ENCODE measurements around the gene TPO. TPM values are rescaled to one million over a fixed set of nuclear protein-coding genes. Genes with fewer than 3 reads are reported as not detected.
"Not testable (repeated sequence)": the region's sequence is repeated elsewhere in the genome, so short reads cannot be mapped to it uniquely, and the experiment has no call there.

TPO gene
- total RNA-seq, 1 donor from 2014 or later: not detected

DNA sequence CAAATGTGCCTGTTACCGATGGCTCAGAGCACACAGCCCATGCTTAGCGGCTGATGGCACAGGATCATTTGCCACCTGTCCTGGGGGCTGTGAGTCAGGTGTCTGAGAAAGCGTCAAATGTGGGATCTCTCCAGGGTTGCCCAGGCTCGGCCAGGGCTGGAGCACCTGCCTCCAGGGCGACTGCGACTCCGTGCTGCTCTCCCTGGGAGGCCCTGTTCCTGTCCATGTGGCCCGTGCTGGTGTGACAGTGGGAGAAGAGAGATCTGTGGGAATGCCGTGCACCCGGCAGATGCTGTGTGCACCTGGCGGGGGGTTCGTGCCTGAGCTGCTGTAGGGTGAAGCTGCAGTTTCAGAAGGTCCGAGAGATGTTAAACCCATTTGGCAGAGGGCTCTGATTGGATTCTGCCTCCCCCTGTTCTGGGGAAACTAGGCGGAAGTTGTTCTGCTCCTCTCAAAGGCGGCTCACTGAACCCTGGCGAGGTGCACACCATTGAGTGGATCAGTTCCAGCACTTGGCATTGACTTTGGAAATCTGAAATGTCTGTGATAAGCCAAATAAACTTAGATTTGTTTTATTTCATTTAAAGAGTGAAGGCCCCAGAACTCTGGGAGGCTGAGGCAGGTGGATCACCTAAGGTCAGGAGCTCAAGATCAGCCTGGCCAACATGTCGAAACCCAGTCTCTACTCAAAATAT lies 34.7 kb upstream of the TPO start:
- Mint-ChIP-seq H3K27me3 (no peaks in the 10 kb centered on the region), H3K27ac (no peak overlapping the region)
- CTCF ChIA-PET: no interaction called here

DNA sequence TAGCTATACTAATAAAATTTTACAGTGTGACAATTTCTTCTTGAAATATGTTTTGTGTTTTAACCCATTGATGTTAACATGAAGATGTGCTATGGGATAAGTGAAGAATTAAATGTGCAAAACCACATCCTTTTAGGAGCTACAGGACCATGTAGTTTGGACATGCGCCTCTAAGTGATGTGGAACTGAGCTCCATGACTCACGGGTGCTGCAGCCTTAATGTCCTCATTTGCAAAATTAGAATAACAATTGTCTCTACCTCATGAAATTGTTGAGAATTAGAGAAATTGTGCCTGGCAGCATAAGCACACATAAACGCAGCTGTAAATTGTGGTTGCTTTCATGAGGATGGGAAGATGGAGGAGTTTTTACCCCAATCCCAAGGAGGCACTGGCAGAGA lies 31.6 kb upstream of the TPO start:
- Mint-ChIP-seq H3K36me3 (ENCODE audit: low read depth) (no peaks in the 10 kb centered on the region), H3K4me3 (no peak overlapping the region), H3K27ac (no peak overlapping the region), H3K4me1 (no peaks in the 10 kb centered on the region), H3K9me3 (peaks cover 2% of the 10 kb centered on the region), H3K27me3 (no peaks in the 10 kb centered on the region)
- DNase-seq: no peak
- intact Hi-C loops (cut with micrococcal nuclease): no loop called here
- ATAC-seq (ENCODE audit: low read depth): no peak
- POLR2A ChIA-PET: no interaction called here
- TF ChIP-seq, protein P1, sequence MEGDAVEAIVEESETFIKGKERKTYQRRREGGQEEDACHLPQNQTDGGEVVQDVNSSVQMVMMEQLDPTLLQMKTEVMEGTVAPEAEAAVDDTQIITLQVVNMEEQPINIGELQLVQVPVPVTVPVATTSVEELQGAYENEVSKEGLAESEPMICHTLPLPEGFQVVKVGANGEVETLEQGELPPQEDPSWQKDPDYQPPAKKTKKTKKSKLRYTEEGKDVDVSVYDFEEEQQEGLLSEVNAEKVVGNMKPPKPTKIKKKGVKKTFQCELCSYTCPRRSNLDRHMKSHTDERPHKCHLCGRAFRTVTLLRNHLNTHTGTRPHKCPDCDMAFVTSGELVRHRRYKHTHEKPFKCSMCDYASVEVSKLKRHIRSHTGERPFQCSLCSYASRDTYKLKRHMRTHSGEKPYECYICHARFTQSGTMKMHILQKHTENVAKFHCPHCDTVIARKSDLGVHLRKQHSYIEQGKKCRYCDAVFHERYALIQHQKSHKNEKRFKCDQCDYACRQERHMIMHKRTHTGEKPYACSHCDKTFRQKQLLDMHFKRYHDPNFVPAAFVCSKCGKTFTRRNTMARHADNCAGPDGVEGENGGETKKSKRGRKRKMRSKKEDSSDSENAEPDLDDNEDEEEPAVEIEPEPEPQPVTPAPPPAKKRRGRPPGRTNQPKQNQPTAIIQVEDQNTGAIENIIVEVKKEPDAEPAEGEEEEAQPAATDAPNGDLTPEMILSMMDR (IDR thresholded peaks at IDR 0.05): no peak
- CTCF ChIA-PET: no interaction called here

More for the DNA sequence above, 34.7 kb upstream of the TPO start:
- TF ChIP-seq, protein P1 (IDR thresholded peaks at IDR 0.05): no peak
- H3K36me3 Mint-ChIP-seq (ENCODE audit: low read depth): no peaks in the 10 kb centered on the region
- ATAC-seq (ENCODE audit: low read depth) (no peak), DNase-seq (no peak)
- peaks cover 2% of the 10 kb centered on the region for H3K4me1 Mint-ChIP-seq
- POLR2A ChIA-PET: no interaction called here
- H3K4me3 Mint-ChIP-seq: no peak overlapping the region
- H3K9me3 Mint-ChIP-seq: no peaks in the 10 kb centered on the region
- intact Hi-C loops (cut with micrococcal nuclease): no loop called here

DNA sequence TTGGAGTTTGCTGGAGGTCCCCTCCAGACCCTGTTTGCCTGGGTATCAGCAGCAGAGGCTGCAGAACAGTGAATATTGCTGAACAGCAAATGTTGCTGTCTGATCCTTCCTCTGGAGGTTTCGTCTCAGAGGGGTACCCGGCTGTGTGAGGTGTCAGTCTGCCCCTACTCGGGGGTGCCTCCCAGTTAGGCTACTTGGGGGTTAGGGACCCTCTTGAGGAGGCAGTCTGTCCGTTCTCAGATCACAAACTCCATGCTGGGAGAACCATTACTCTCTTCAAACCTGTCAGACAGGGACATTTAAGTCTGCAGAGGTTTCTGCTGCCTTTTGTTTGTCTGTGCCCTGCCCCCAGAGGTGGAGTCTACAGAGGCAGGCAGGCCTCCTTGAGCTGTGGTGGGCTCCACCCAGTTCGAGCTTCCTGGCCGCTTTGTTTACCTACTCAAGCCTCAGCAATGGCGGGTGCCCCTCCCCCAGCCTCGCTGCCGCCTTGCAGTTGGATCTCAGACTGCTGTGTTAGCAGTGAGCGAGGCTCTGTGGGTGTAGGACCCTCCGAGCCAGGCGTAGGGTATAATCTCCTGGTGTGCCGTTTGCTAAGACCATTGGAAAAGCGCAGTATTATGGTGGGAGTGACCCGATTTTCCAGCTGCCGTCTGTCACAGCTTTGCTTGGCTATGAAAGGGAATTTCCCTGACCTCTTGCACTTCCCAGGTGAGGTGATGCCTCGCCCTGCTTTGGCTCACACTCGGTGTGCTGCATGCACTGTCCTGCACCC lies 25.1 kb upstream of the TPO start:
- H3K36me3 Mint-ChIP-seq (ENCODE audit: low read depth); H3K4me3 Mint-ChIP-seq; POLR2A ChIA-PET; H3K27me3 Mint-ChIP-seq; intact Hi-C loops (cut with micrococcal nuclease); CTCF ChIA-PET; ATAC-seq (ENCODE audit: low read depth); DNase-seq; H3K9me3 Mint-ChIP-seq; H3K27ac Mint-ChIP-seq; H3K4me1 Mint-ChIP-seq: not testable (repeated sequence)

DNA sequence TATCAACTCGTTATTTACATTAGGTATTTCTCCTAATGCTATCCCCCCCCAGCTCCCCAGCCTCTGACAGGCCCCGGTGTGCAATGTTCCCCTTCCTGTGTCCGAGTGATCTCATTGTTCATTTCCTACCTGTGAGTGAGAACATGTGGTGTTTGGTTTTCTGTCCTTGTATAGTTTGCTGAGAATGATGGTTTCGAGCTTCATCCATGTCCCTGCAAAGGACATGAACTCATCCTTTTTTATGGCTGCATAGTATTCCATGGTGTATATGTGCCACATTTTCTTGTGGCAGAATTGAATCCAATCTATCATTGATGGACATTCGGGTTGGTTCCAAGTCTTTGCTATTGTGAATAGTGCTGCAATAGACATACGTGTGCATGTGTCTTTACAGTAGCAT lies 23.1 kb upstream of the TPO start:
- H3K9me3 Mint-ChIP-seq; H3K27ac Mint-ChIP-seq; CTCF ChIA-PET; ATAC-seq (ENCODE audit: low read depth); H3K4me1 Mint-ChIP-seq; intact Hi-C loops (cut with micrococcal nuclease); H3K36me3 Mint-ChIP-seq (ENCODE audit: low read depth); POLR2A ChIA-PET; H3K27me3 Mint-ChIP-seq; H3K4me3 Mint-ChIP-seq; DNase-seq: not testable (repeated sequence)

DNA sequence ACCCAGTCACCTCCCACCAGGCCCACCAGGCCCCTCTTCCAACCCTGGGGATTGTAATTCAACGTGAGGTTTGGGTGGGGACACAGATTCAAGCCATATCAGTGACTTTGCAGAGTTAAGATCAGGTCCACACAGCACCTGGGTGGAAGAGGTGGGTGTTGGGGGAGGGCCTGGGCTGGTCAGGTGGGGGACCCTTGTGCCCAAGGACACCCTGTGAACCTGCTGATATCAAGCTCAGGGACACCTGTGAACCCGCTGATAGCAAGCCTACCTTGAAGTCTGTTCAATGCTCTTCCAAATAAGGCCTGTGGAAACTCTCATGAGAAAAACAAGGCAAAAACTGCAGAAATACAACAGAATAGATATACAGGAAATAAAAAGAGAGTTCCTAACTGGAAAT lies 19.9 kb upstream of the TPO start:
- ATAC-seq (ENCODE audit: low read depth) (no peak), DNase-seq (no peak)
- Mint-ChIP-seq H3K27me3 (peaks cover 7% of the 10 kb centered on the region), H3K36me3 (ENCODE audit: low read depth) (no peaks in the 10 kb centered on the region), H3K27ac (no peak overlapping the region), H3K4me1 (peaks cover under 1% of the 10 kb centered on the region), H3K9me3 (peaks cover 6% of the 10 kb centered on the region), H3K4me3 (no peak overlapping the region)
- ChIA-PET CTCF (no interaction called here), POLR2A (no interaction called here)
- intact Hi-C loops (cut with micrococcal nuclease): no loop called here
- TF ChIP-seq, protein P1 (IDR thresholded peaks at IDR 0.05): no peak

DNA sequence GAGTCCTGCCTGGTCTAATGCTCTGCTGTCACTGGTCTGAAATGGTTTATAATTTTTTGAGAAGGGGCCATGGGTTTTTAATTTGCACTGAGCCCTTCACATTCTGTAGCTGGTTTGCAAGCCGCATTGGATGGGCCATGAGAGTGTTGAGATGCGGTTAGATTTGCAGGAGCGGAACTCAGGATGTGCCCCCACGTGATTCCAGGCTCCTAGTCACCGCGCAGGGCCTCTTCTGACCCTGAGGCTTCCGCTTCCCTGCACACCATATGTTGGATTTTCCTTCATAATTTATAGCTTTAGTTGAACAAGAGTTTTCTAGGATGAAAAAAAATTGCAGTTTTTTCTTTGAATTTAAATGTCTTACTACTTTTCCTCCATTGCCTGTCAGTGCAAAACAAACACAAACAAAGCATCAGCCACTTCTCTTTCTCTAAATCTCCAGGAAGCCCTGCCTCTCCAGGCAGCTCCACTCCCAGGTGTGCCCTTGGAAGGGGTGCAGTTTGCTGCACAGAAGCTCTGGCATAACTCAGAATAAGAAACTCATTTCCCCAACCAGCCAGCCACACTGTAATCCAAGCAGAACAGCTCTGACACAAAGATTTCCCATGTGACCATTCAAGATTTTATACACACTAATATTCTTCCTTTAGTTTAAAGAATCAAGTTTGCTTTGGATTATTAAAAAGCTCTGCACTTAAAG lies 18.4 kb upstream of the TPO start:
- no peak overlapping the region for H3K27ac Mint-ChIP-seq
- ATAC-seq (ENCODE audit: low read depth): no peak
- peaks cover 16% of the 10 kb centered on the region for H3K4me1 Mint-ChIP-seq
- CTCF ChIA-PET: no interaction called here
- intact Hi-C loops (cut with micrococcal nuclease): no loop called here
- peaks cover 7% of the 10 kb centered on the region for H3K27me3 Mint-ChIP-seq
- H3K36me3 Mint-ChIP-seq (ENCODE audit: low read depth): no peaks in the 10 kb centered on the region
- no peak for DNase-seq
- H3K4me3 Mint-ChIP-seq: no peak overlapping the region
- POLR2A ChIA-PET: no interaction called here
- H3K9me3 Mint-ChIP-seq: peaks cover 6% of the 10 kb centered on the region
- TF ChIP-seq, protein P1 (IDR thresholded peaks at IDR 0.05): no peak

All from activated B cell treated with CpG ODN at 0.5 μM for 24 hours (primary cell).